HG03460 (cell line): ENCODE results near the gene HMGCR.
"Not testable (repeated sequence)": the region's sequence is repeated elsewhere in the genome, so short reads cannot be mapped to it uniquely, and the experiment has no call there.

Experiments
- ATAC-seq: cut with Tn5 transposase; IDR thresholded peaks from one replicate; pipeline ENCODE4 v1.9.1; 2021; ENCODE audit not compliant: unreplicated experiment

Gene HMGCR

DNA sequence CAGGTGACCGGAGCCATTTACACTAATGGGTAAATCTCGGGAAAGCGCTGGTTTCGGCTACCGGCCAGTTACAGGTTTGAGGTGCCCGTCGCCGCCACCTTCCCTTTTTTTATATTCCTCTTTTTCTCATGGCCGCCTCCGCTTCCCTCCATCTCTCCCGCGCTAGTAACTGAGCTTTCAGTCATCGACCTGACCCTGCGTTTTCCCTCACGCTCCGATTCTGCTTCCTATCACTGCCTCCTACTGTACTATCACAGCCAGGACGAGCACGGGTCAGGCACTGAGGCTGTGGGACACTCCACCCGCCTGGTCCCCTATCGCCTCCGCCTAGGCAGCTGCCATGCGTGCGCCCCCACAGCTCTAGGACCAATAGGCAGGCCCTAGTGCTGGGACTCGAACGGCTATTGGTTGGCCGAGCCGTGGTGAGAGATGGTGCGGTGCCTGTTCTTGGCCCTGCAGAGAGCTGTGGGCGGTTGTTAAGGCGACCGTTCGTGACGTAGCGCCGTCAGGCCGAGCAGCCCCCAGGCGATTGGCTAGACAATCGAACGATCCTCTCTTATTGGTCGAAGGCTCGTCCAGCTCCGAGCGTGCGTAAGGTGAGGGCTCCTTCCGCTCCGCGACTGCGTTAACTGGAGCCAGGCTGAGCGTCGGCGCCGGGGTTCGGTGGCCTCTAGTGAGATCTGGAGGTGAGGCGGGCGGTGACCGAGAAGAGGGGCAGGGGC, at the start of gene HMGCR:
Gene HMGCR, plus strand, starts transcription at position 606 of the 722 bp plus-strand sequence. CDS start 5,386 bp downstream, outside the sequence.
- peak; percentile 99 for ATAC-seq

GRCh38 chr5:75291844-75292243, 45.2 kb upstream of the HMGCR start:
- not testable (repeated sequence) for ATAC-seq

GRCh38 chr5:75300084-75300483, 36.9 kb upstream of the HMGCR start:
- ATAC-seq = no peak

GRCh38 chr5:75303419-75303818, 33.6 kb upstream of the HMGCR start:
- ATAC-seq = no peak

DNA sequence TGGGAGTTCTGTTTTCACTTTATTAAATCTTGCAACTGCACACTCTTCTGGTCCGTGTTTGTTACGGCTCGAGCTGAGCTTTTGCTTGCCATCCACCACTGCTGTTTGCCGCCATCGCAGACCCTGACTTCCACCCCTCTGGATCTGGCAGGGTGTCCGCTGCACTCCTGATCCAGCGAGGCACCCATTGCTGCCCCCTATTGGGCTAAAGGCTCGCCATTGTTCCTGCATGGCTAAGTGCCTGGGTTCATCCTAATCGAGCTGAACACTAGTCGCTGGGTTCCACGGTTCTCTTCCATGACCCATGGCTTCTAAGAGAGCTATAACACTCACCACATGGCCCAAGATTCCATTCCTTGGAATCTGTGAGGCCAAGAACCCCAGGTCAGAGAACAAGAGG, 32.5 kb upstream of the HMGCR start:
- ATAC-seq = not testable (repeated sequence)

DNA sequence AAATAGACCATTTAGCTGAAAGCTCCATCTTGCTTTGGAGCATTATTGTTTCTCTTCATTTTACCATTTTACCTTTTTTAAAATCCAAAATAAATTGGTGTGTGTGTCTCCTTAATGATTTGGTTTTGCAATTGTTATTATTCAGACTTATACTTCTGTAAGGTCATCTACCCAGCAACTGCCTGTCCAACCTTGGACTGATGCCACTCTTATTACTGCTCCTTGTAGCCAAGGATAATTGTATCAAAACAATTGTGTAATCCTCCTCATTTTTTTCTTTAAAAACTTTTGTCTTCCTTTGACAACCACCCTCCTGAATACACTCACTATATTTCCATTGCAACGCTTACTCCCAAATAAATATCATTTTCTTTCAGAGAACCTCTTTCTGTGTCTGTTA, 30.3 kb upstream of the HMGCR start:
- no peak for ATAC-seq

DNA sequence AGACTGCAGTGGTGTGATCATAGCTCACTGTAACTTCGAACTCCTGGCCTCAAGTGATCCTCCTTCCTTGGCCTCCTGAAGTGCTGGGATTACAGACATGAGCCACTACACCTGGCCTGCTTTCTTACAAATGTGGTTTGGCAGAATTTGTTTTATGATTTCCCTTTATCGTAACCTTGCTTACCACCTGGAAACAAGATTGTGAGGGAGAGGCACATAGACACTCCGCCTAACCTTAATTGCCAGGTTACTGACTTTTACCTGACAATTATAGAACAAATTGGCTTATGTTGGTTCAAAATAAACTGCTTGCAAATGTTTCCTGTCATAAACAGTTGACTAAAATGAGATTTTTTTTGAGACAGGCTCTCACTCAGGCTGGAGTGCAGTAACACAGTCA, 26.8 kb upstream of the HMGCR start:
- ATAC-seq = no peak

GRCh38 chr5:75319148-75319547, 17.9 kb upstream of the HMGCR start:
- ATAC-seq = not testable (repeated sequence)

DNA sequence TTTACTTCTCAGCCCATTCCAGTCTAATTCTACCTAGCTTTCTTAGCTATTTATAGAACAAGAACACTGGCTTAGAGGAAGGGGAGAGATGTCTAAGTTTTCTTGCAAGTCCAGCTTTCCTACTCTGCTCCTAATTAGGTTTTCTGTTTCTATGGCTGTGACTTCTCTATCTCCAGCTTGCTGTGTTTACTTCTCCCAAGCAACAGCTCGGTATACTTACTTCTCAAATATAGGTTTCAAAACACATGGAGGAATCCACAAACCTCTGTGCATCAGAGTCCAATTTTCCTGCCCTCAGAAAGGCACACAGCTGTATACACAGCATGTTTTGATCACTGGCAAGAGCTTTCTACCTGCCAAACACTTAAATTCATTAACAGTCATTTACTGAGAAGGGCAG, 17.4 kb upstream of the HMGCR start:
- no peak for ATAC-seq

DNA sequence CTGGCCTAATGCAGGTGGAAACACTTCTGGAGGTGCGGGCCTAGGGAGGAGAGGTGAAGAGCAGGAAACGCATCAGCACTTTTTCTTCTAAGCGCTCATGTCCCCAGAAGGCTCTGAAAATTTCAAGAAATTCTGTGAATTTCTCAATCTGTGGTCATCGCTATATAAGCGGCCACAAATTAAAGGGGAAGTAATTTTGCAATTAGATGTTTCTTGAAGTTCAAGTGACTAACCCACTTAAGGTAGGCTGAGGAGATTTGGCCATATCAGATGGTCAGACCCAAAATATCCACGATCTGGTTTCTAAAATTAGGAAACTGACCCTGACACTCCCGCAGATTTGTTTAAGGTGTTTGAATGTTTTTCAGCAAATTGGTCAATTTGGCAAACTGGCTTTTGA, 16.6 kb upstream of the HMGCR start:
- ATAC-seq = no peak

GRCh38 chr5:75322066-75322465, 15.0 kb upstream of the HMGCR start:
- ATAC-seq = no peak

DNA sequence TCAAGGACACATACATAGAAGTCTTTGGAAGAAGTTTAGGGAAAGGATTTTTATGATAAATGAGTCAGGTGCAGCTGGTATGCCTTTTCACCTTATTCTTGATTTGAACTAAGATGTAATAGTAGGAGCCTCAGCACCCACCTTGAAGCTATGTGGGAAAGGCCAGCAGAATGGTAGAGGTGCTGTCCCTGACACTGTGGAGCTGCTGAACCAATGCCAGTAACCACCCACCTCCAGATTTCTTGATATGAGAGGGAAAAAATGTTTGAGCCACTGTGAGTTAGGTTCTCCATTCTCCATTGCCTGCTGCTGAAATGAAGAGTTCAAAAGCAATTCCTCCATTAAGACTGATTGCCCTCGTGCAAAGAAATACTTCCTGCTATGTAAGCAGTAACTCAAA, 12.2 kb upstream of the HMGCR start:
- no peak for ATAC-seq

GRCh38 chr5:75325242-75325641, 11.8 kb upstream of the HMGCR start:
- ATAC-seq = no peak

DNA sequence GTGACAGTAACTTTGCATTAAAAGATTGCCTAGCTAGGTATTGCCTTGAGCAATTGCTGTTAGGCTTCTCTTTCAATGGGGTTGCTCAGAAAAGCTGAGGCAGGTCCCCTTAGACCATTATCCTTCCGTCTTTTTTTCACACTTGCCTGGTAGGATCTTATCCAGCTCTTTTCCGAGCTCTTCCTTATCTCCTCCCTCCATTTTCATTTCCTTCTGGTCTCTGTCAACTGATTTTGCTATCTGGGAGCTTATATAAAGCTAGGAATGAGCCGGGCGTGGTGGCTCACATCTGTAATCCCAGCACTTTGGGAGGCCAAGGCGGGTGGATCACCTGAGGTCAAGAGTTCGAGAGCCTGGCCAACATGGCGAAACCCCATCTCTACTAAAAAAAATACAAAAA, 6.6 kb upstream of the HMGCR start:
- no peak for ATAC-seq

GRCh38 chr5:75331095-75332090, 5.6 kb upstream of the HMGCR start:
- ATAC-seq = no peak

- ATAC-seq = not testable (repeated sequence)
Measured at GRCh38 chr5:75333759-75334158, 3.3 kb upstream of the HMGCR start.

GRCh38 chr5:75334413-75334812, 2.6 kb upstream of the HMGCR start:
- not testable (repeated sequence) for ATAC-seq

DNA sequence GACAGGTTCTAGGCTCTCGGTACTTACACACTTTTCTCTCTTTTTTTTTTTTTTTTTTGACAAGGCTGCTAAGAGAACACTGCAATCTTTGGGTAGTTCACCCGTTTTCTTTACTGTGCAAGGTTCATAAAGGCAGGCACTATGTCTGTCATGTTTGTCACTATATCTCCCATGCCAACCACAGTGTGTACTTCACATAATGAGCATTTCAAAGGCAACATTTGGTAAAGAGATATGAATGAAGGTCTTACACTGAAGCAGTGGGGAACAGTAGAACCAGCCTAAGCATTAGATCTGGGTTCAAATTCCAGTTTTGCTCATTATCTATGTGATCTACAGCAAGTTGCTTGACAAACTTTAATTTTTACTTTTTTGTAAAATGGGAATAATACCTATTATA, 1.5 kb upstream of the HMGCR start:
- no peak for ATAC-seq

DNA sequence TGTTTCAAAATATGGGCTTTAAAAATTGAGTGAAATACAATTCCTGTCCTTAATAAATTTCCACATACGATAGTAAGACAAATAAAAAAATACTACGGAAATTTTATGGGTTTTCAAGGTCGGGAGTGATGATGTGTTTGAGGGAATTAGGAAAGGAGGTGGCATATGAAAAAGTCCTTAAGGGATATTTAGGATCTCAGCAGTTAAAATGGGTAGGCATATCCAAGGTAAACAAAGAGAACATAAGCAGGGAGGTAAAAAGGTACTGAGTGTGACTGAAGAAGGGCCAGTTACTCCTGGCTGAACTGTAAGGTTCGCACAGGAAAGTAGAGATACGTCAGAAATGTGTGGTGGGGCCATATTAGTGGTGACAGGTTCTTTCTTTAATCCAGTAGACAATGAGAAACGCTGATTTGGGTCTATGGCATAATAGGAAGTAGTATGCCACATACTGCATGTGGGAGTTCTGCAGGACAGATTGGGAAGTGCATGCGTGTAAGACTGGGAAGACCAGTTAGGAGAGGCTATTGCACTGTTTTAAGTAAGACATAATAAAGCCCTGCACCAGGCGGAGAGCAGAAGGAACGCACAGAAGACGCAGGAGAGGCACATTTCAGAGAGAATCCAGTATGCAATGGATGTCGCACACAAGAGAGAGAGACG, 937 bp upstream of the HMGCR start:
- peak; percentile 0 for ATAC-seq

DNA sequence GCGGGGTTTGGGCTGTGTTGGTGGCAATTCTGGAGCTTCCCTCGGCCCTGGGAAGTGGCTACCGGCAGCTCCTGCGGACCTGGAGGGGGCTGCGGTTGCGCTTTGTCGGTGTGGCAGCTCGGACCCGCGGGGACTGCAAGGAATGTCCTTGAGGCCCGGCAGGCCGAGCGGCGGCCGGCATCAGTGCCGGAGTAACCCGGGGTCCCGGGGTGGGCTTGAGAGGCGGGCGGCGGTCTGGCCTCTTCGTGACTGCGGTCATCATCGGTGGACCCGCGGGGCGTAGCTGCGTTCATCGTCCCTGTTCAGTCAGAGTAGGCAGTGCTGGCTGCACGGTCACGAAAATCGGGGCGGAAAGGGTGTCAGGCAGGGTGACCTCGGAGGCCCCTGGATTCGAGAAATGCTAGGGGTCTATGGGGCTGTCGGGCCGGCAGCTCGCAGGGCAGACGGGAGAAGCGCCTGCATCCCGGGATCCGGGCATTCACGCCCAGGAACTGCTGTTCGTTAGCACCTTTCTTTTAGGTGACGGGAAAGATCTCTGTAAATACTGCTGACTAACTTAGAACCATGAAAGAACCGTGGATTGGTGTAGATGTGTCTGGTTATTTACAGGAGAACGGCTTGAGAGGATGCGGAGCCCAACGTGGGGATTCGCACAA, 474 bp downstream of the HMGCR start:
- peak; percentile 8 for ATAC-seq

DNA sequence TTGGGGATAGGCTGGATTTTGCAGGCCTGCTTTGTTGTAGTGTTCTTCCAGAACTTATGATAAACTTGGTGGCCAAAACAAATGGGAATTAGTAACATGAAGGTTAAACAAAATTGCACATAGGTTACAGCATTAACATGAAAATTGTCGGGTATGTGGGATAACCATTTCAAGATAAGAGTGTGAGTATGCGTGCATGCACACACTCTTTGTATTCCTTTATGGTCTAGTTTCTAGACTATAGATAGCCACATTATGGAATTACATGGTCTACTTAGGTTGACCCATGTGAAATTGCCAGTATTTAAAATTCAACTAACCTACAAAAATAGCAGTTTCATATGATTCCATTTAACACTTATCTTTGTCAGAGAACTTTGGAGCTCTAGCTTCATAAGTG, 1.4 kb downstream of the HMGCR start:
- no peak for ATAC-seq
